A549 (cell line): ENCODE measurements around the gene AFF3.

Experiments used
- BHLHE40 ChIP-seq: IDR thresholded peaks from 2 replicates; pipeline ENCODE4 v1.6.1; 2012; ENCODE audit warnings: low read depth, low read length, inconsistent platforms
- CTCF ChIP-seq: fragments of >200 bp; sonication (Bioruptor Twin); formaldehyde crosslinking; IDR thresholded peaks from 3 replicates; pipeline ENCODE4 v1.5.1; 2016
- EP300 ChIP-seq, 2 experiments: fragments of >200 bp; sonication (Bioruptor Twin); formaldehyde crosslinking; IDR thresholded peaks; 2 replicates in 1 of 2; 3 replicates in 1 of 2; pipeline ENCODE4 v1.6.1; 2016 to 2017
- GATA3 ChIP-seq: IDR thresholded peaks from 2 replicates; pipeline ENCODE4 v1.6.1; 2012; ENCODE audit warnings: borderline replicate concordance
- MYC ChIP-seq: IDR thresholded peaks from 2 replicates; pipeline ENCODE4 v1.6.1; 2012; ENCODE audit warnings: mild to moderate bottlenecking, inconsistent platforms, low read length, improper control_type of control experiment, borderline replicate concordance
- NR3C1 ChIP-seq: fragments of >200 bp; sonication (Bioruptor Twin); formaldehyde crosslinking; IDR thresholded peaks from 3 replicates; pipeline ENCODE4 v1.6.1; 2017
- POLR2A ChIP-seq: IDR thresholded peaks from 2 replicates; pipeline ENCODE4 v1.6.1; 2012; ENCODE audit warnings: mild to moderate bottlenecking, low read length
- TF ChIP-seq, protein P1 (sequence below): IDR thresholded peaks from 2 replicates; pipeline ENCODE4 v1.6.1; 2012
- TF ChIP-seq, protein P2 (sequence below): fragments of 200-600 bp; sonication (generic); IDR thresholded peaks from 2 replicates; pipeline ENCODE4 v1.6.1; 2016; ENCODE audit warnings: antibody characterized with exemption, mild to moderate bottlenecking, moderate library complexity

GRCh38 chr2:100043081-100043890, 99.1 kb downstream of the AFF3 start:
- TF ChIP-seq BHLHE40 (no peak), CTCF (no peak), NR3C1 (no peak), EP300 (IDR thresholded peaks at IDR 0.05) (no peak), POLR2A (no peak), GATA3 (no peak), MYC (no peak)
- TF ChIP-seq, protein P1, sequence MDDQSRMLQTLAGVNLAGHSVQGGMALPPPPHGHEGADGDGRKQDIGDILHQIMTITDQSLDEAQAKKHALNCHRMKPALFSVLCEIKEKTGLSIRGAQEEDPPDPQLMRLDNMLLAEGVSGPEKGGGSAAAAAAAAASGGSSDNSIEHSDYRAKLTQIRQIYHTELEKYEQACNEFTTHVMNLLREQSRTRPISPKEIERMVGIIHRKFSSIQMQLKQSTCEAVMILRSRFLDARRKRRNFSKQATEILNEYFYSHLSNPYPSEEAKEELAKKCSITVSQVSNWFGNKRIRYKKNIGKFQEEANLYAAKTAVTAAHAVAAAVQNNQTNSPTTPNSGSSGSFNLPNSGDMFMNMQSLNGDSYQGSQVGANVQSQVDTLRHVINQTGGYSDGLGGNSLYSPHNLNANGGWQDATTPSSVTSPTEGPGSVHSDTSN = no peak
- TF ChIP-seq, protein P2, sequence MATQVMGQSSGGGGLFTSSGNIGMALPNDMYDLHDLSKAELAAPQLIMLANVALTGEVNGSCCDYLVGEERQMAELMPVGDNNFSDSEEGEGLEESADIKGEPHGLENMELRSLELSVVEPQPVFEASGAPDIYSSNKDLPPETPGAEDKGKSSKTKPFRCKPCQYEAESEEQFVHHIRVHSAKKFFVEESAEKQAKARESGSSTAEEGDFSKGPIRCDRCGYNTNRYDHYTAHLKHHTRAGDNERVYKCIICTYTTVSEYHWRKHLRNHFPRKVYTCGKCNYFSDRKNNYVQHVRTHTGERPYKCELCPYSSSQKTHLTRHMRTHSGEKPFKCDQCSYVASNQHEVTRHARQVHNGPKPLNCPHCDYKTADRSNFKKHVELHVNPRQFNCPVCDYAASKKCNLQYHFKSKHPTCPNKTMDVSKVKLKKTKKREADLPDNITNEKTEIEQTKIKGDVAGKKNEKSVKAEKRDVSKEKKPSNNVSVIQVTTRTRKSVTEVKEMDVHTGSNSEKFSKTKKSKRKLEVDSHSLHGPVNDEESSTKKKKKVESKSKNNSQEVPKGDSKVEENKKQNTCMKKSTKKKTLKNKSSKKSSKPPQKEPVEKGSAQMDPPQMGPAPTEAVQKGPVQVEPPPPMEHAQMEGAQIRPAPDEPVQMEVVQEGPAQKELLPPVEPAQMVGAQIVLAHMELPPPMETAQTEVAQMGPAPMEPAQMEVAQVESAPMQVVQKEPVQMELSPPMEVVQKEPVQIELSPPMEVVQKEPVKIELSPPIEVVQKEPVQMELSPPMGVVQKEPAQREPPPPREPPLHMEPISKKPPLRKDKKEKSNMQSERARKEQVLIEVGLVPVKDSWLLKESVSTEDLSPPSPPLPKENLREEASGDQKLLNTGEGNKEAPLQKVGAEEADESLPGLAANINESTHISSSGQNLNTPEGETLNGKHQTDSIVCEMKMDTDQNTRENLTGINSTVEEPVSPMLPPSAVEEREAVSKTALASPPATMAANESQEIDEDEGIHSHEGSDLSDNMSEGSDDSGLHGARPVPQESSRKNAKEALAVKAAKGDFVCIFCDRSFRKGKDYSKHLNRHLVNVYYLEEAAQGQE = no peak
